ENCODE data around the gene RING1. TPM values are rescaled to one million over a fixed set of nuclear protein-coding genes. Genes with fewer than 3 reads are reported as not detected.

The RING1 gene
- polyA plus RNA-seq, 4 donors: 51.5 to 64.6 (median 56.8) TPM

DNA sequence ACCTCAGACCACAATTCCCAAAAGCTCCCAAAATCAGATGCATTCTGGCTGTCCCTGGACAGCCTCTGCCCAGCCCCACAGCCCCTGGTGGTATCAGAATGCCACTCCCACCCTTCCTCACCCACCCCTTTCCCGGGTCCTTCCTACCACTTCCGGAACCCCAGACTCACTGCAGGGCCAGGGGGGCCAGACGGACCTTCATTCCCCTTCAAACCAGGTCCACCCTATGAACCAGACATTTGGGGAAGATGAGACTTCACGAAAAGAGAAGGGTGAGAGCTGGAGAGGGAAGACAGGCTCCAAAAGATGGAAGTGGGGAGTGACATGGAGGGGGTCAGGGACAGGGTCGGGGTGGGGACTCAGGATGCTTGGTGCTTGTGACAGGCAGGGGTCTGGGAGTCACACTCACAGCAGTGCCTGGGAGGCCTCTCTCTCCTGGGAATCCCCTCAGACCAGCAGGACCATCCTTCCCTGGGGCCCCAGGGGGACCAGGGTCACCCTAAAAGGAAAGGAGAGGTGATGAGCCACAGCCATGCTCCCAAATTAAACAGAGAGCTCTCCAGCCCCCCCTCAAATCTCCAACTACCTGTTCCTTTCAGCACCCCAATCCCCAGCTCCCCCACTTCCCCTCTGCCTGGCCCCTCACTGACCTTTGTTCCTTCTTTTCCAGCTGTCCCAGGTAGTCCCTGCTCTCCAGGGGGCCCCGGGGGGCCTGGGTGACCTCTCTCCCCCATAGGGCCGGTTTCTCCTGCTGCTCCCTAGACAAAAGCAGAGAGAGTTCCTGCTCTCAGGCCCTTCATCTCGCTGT lies 36.2 kb upstream of the RING1 start:
- no peak for DNase-seq (ENCODE audit: low read depth in 4 of 4, low spot score in 3 of 4)

DNA sequence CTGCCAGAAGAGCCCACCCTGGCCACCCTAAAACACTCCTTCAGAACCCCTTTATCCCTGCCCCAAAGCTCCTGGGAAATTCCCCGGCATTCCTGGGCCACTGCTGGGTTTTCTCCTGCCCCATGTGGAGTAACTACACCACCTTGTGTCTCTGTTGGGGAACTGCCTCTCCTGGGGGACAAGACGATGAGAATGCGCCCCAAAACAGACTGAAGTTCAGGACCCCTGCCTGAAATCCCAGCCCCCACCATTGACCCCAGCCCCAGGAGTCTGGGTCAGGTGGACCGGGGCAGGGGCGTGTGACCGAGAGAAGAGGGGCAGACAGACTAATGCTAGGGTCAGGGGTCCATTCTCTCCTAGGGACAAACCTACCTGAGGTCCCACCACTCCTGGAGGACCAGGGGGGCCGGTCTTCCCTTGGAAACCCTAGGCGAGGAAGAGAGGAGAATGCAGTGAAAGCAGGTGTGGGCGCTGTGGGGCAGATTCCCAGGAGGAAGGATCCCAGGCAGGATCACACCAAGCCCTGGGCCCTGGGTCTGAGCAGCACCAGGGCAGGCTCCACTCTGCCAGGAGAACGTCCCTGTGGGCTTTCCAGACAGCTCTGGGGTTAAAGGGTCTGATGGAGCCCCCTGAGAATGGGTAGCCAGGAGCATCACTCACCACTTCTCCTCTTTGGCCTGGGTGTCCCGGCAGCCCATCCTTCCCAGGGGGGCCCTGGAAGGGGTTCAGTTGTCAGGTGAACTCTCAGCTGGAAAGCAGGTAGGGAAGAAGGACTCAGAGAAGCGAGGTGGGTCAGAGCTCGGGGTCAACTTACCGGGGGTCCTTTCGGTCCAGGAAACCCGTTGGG lies 35.4 kb upstream of the RING1 start:
- no peak for DNase-seq (ENCODE audit: low read depth in 4 of 4, low spot score in 3 of 4)

DNA sequence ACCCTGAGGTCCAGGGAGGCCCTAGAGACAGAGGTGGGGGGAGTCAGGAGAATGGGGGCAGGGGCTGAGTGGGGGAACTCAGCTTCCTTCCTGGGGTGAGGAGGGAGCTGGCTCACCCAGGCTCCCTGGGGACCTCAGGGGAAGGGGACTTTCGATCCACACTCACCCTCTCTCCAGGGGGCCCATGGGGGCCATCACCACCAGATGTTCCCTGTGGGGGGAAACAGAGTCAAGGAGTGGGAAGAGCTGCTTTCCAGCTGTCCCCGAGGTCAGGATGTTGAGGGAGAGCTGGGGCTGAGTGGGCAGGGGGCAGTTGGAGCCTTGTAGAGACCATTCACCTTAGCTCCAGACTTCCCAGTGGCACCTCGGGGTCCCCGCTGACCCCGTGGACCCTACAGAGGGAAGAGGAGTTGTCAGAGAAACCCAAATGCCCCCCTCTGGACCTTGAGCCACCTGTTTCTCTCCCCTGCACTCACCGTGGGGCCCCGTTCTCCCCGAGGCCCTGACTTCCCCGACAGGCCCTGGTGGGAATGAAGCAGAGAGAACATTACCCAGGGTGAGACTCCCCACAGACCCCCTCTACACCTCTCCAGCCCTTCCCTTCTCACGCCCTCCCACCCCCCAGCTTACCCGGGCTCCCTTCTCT lies 34.6 kb upstream of the RING1 start:
- DNase-seq (ENCODE audit: low read depth in 4 of 4, low spot score in 3 of 4): no peak

DNA sequence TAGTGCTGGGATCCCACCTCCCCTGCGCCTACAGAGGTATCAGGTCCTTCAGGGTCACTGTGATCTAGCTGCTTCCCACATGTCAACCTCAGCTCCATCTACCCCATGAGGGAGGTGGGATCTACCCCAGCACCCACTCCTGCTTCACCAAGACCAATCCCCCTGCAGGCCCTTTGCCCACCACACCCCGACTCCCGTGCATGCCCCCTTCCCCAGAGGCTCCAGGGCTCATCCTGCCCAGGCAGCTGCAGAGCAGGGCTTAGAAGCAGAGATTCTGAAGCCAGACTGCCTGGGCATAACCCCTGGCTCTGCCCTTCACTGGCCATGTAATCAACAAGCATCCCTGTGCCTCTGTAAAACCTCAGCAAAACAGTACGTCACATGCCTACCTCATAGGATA lies 33.5 kb upstream of the RING1 start:
- no peak for DNase-seq (ENCODE audit: low read depth in 4 of 4, low spot score in 3 of 4)

GRCh38 chr6:33175436-33176069 lies 32.7 kb upstream of the RING1 start:
- DNase-seq (ENCODE audit: low read depth in 4 of 4, low spot score in 3 of 4): no peak

DNA sequence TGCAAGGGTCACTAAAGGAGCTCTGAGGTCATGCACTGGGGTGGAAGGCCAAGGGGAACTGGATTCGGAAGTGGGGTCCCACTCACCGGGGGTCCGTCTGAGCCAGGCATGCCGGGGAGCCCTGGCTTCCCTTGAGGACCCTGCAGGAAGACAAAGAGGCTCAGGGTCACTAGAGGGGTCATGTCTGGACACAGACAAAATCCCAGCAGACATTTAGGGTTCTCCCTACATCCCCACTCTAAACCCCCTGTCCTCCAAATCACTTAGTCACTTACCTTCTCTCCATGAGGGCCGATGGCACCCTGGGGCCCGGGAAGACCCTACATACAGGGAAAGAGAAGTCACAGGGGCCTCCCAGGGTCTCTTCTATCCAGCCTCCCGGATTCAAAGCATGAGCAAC lies 31.4 kb upstream of the RING1 start:
- DNase-seq (ENCODE audit: low read depth in 4 of 4, low spot score in 3 of 4): no peak

- no peak for DNase-seq (ENCODE audit: low read depth in 4 of 4, low spot score in 3 of 4)
Measured at GRCh38 chr6:33177552-33178446, 30.5 kb upstream of the RING1 start.

GRCh38 chr6:33178755-33179475 lies 29.4 kb upstream of the RING1 start:
- no peak for DNase-seq (ENCODE audit: low read depth in 4 of 4, low spot score in 3 of 4)

GRCh38 chr6:33181141-33181540 lies 27.2 kb upstream of the RING1 start:
- DNase-seq (ENCODE audit: low read depth in 4 of 4, low spot score in 3 of 4): no peak

DNA sequence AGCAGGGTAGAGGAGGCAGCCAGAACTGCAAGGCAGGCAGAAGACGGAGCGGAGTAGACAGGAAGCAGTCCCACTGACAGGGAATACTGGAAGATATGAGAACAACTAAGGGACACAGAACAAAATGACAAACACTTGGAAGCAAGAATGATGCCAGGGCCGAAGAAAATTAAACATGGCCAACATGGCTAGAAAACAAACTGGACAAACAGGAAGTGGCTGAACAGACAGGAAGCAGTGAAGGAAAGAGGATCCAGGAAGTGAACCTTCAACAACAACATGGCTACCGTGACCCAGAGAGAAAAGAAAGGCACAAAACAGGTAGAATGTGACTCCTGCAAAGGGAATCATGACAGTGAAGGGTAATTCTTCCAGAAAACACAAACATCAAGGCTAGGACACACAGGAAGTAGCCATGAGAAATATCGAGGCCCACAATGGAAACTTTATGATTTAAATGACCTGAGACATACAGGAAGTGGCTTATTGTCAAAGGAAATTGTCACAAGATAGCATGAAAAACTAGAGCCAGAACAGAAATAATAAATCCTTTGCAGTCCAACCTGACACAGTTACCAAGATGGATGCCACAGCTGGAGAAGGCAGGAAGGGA lies 25.1 kb upstream of the RING1 start:
- DNase-seq (ENCODE audit: low read depth in 4 of 4, low spot score in 3 of 4): no peak

GRCh38 chr6:33185190-33185589 lies 23.1 kb upstream of the RING1 start:
- no peak for DNase-seq (ENCODE audit: low read depth in 4 of 4, low spot score in 3 of 4)

DNA sequence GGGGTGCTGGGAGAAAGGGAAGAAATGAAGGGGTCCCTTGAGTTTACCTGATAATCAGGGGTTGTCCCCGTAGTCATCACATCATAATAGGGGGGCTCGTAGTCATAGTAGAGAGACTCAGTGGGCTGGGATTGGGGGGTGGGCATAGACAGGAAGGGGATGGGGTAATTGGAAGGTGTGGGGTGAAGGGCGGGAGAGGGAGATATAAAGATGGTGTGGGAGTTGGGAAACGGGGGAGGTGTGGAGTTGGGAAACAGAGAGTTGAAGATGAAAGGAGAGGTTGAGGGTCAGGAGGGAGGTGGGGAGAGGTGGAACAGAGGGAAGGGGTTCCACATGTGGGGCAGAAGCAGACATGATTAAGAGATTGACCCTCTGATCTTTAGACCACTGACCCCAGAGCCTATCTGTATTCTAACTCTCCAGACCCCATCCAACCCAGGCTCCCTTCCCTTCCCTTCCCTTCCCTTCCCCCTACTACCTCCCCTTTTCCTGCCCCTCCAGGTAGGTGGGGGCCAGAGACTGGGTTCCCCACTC lies 22.6 kb upstream of the RING1 start:
- no peak for DNase-seq (ENCODE audit: low read depth in 4 of 4, low spot score in 3 of 4)

GRCh38 chr6:33187809-33188208 lies 20.5 kb upstream of the RING1 start:
- no peak for DNase-seq (ENCODE audit: low read depth in 4 of 4, low spot score in 3 of 4)

- no peak for DNase-seq (ENCODE audit: low read depth in 4 of 4, low spot score in 3 of 4)
Measured at GRCh38 chr6:33189164-33189563, 19.1 kb upstream of the RING1 start.

- DNase-seq (ENCODE audit: low read depth in 4 of 4, low spot score in 3 of 4): no peak
Measured at GRCh38 chr6:33189625-33190448, 18.5 kb upstream of the RING1 start.

GRCh38 chr6:33190504-33191107 lies 17.7 kb upstream of the RING1 start:
- DNase-seq (ENCODE audit: low read depth in 4 of 4, low spot score in 3 of 4): no peak

DNA sequence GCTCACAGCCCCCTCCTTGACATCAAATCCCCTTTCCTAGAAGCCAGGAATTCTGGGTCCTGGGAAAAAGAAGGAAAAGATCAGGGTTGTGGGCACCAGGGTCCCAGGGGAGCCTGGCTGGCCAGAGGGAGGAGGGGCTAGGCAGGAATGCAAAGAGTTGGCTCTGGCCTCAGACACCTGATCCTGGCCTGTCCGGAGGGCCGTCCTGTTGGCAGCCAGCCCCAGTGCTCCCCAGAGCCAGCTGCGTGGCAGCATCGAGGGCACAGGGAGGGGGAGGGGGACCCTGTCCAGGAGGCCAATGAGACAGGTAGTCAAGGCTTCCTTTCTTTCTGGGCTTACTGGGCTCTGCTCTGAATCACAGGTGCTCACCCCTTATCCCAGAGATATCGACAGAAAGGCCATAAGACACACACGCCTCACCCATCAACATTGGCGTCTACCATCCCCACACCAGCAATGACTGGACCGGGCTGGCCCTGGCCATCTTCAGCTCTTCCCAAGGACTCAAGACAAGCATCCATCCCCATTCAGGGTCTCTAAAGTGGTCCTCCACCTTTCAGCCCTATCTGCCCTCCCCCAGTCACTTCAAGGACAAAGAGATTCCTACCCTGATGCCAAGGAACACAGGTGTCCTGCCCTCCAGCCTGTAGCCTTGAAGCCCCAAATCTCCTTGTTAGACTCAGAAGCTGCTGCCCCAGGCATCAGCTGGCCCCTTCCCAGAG lies 16.8 kb upstream of the RING1 start:
- DNase-seq (ENCODE audit: low read depth in 4 of 4, low spot score in 3 of 4): no peak
